GM13976 (cell line): ENCODE measurements around the gene TSSC4.

ENCODE experiments used
- DNase-seq: peaks from one replicate; pipeline ENCODE4 v3.0.0; 2012; ENCODE audit warnings: low spot score
- CTCF ChIP-seq: IDR thresholded peaks from 2 replicates; pipeline ENCODE4 v1.5.1; 2012; ENCODE audit warnings: borderline replicate concordance, mild to moderate bottlenecking; ENCODE audit not compliant: insufficient read depth; ENCODE audit errors: extremely low read depth, missing control alignments, control extremely low read depth
- in situ Hi-C: fragments of 300-500 bp; cut with MboI; formaldehyde crosslinking; loops from one replicate; pipeline ENCODE4 v1.12.0; 2022; ENCODE audit warnings: low sequenced_read_pairs, mixed read lengths, inconsistent platforms; ENCODE audit not compliant: unreplicated experiment

The TSSC4 gene

GRCh38 chr11:2395211-2395730, 5.3 kb upstream of the TSSC4 start:
- no peak for DNase-seq
- TF ChIP-seq CTCF = no peak
- in situ Hi-C loops = no loop called here

GRCh38 chr11:2395856-2396255, 4.7 kb upstream of the TSSC4 start:
- no peak for TF ChIP-seq CTCF
- in situ Hi-C loops = no loop called here

GRCh38 chr11:2396471-2396870, 4.1 kb upstream of the TSSC4 start:
- no peak for TF ChIP-seq CTCF
- in situ Hi-C loops = no loop called here
- no peak for DNase-seq

More at GRCh38 chr11:2395856-2396255, 4.7 kb upstream of the TSSC4 start:
- no peak for DNase-seq

GRCh38 chr11:2397005-2397404, 3.5 kb upstream of the TSSC4 start:
- in situ Hi-C loops = no loop called here
- no peak for TF ChIP-seq CTCF
- no peak for DNase-seq

- in situ Hi-C loops = no loop called here
- DNase-seq = no peak
- TF ChIP-seq CTCF = no peak
Observed at GRCh38 chr11:2398664-2399355, 1.7 kb upstream of the TSSC4 start.

GRCh38 chr11:2399488-2400068, 972 bp upstream of the TSSC4 start:
- in situ Hi-C loops = no loop called here
- DNase-seq = no peak
- TF ChIP-seq CTCF = no peak
